HG03025 (cell line): ENCODE results near the gene RXRA.

Experiments
- ATAC-seq: cut with Tn5 transposase; IDR thresholded peaks from one replicate; pipeline ENCODE4 v1.9.1; 2021; ENCODE audit warnings: mild to moderate bottlenecking, moderate library complexity; ENCODE audit not compliant: unreplicated experiment, low FRiP score

Gene RXRA

GRCh38 chr9:134437403-134438194 is 111.3 kb downstream of the RXRA start:
- ATAC-seq, result no peak

- no peak for ATAC-seq
Measured at GRCh38 chr9:134438195-134438788, 112.0 kb downstream of the RXRA start.

GRCh38 chr9:134439368-134439784 is 113.1 kb downstream of the RXRA start:
- no peak for ATAC-seq

- no peak for ATAC-seq
Measured at GRCh38 chr9:134440636-134441226, 114.5 kb downstream of the RXRA start.

- no peak for ATAC-seq
Measured at GRCh38 chr9:134441227-134442084, 115.2 kb downstream of the RXRA start.

- no peak for ATAC-seq
Measured at GRCh38 chr9:134442085-134442474, 115.8 kb downstream of the RXRA start.

- ATAC-seq, result no peak
Measured at GRCh38 chr9:134442486-134443173, 116.4 kb downstream of the RXRA start.

- no peak for ATAC-seq
Measured at GRCh38 chr9:134443174-134444037, 117.2 kb downstream of the RXRA start.

- no peak for ATAC-seq
Measured at GRCh38 chr9:134444038-134444315, 117.7 kb downstream of the RXRA start.

- no peak for ATAC-seq
Measured at GRCh38 chr9:134445000-134445399, 118.7 kb downstream of the RXRA start.

GRCh38 chr9:134449180-134449916 is 123.1 kb downstream of the RXRA start:
- no peak for ATAC-seq

- ATAC-seq, result no peak
Measured at GRCh38 chr9:134451700-134452458, 125.6 kb downstream of the RXRA start.

- no peak for ATAC-seq
Measured at GRCh38 chr9:134452728-134453127, 126.5 kb downstream of the RXRA start.

- ATAC-seq, result no peak
Measured at GRCh38 chr9:134453776-134454475, 127.7 kb downstream of the RXRA start.

GRCh38 chr9:134454476-134454857 is 128.2 kb downstream of the RXRA start:
- no peak for ATAC-seq

- no peak for ATAC-seq
Measured at GRCh38 chr9:134455021-134455471, 128.8 kb downstream of the RXRA start.

- ATAC-seq, result no peak
Measured at GRCh38 chr9:134455537-134455933, 129.3 kb downstream of the RXRA start.
